Activated CD4-positive, alpha-beta T cell treated with anti-CD3 and anti-CD28 coated beads, Interleukin-2, amount 50 U/mL, for 16 hours (primary cell): Measurements from ENCODE around the gene METTL22.
A peak's percentile ranks its signal among the peaks of the same experiment; 100 is the strongest.
"Not testable (repeated sequence)": the region's sequence is repeated elsewhere in the genome, so short reads cannot be mapped to it uniquely, and the experiment has no call there.

Source experiments
- DNase-seq: peaks from one replicate; pipeline ENCODE4 v3.0.0-alpha.2; 2020

METTL22 gene

DNA sequence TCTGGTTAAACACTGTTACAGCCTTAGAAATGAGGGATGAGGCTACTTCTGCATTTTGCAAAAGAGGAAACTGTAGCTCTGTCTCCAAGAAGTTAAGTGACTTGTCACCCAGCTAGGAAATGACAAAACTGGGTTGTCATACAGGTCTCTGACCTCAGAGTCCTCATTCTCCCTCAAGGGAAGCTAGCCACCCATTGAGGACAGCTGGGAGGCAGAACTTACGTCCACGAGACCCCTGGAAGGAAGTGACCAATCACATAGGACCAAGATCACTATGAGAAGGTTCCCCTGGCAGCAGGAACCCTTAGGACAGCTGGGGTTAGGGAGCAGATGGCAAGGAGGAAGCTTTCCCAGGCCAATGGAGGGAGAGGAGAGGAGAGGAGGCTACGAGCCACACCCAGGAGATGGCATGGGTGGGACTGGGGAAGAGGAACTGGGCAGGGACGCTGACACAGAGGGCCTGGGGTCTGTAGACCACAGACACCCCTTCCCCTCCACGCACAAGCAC, 11.2 kb downstream of the METTL22 start:
- no peak for DNase-seq

DNA sequence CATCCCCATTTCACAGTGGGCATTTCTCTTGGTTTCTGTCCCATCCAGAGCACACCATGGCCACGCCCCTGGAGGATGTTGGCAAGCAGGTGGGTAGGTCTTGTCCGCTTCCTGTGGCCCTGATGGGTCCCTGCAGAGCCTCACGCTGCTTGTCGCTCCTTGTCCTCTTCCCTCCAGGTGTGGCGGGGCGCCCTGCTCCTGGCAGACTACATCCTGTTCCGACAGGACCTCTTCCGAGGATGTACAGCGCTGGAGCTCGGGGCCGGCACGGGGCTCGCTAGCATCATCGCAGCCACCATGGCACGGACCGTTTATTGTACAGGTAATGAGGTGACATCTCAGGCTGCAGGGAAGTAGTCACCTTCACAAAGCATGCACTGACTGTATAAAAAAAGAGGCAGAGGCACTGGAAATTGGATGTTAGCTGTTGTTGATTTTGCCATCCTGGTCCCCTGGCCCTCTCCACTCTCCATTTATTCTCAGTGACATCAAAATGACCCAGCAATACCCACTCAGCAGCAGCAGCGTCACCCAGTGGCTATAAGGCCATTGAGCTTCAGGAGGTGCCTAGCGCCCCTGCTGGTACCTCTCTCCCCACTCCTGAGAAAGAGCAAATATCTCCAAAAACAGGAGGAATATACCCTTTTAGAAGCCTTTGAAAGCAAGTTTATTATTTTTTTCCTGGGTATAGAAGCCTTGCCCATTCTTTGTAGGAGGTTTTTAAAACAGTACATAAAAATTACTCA, 13.7 kb downstream of the METTL22 start:
- DNase-seq = no peak

DNA sequence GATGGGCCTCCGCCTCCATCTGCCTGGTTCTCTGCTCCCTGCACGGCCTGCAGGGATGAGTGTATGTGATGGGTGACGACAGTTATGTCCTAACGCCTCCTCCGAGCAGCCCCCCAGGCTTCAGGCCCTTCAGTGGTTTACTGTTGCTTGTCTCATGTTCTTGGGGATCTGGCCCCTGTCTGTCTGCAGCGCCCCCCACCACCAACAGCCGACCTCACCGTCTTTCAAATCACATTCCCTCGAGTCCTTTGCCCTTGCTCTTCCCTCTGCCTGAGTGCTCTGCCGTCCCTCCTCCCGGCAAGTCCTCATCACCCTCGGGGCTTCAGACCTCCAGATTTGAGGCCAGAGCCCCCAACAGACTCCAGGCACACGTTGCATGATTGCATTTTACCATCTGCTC, 18.2 kb downstream of the METTL22 start:
- no peak for DNase-seq

DNA sequence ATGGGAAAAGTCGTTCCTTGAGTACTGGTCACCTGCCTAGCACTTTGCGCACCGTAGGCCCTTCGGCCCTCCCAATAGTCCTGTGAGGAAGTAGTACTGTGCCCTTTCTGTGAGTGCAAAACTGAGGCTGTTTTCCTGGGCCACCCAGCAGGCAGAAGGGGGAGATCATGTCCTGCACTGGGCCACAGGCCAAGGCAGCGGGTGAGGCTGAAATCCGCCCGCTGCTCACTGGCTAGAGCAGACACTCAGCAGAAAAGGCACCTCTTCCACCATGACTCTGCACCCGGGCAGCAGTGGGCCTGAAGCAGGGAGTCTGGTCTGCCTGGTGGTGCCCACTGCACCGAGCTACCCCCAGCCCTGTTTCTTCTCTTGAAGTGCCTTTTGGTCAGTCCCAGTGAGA, 20.2 kb downstream of the METTL22 start:
- no peak for DNase-seq

DNA sequence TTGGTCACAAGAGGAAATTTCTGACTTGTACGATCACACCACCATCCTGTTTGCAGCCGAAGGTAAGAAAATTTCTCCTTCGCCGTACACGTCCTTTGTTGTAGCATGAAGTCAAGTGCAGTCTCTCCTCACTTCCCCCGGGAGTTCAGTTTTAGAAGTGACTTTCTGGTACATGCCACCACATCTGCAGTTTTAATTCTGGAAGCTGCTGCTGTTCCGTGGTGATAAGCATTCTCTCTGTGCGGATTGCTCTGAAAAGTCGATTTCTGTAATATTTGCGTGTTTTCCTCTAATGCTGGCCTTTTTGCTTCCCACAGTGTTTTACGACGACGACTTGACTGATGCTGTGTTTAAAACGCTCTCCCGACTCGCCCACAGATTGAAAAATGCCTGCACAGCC, 20.6 kb downstream of the METTL22 start:
- no peak for DNase-seq

DNA sequence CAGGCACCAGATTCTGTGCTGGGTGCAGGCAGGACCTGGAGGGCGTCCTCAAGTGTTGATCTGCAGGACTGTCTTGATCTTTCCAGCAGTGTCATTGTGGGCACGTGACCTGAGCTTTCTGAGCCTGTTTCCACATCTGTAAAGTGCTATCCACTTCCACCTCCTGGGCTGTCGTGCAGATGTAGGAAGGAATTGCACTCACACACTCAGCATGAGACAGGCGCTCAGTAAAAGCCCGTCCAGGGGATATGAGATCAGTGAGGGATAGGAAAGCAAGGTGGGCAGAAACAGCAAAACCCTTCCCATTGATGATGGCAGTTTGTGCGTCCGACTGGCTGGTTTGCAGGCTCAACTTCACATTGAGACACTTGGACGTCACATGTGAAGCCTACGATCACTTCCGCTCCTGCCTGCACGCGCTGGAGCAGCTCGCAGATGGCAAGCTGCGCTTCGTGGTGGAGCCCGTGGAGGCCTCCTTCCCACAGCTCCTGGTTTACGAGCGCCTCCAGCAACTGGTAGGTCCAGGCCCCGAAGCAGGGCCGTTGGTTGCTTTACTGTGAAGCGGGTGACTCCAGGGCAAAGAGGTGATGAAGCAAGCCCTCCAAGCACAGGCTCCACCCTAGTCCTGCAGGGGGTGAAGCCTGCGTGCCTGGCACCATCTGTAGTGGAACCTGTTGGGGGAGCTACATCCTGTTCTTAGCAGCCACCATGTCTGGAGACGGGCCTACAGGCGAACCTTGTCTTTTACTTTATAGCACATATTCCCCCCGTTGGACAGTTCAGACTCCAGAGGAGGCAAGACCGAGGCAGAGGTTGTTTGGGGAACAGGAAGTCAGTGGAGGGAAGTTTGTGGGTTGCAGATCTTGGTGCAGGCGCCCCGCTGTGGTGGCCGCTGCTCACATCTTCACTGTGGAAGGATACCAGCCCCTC, 23.0 kb downstream of the METTL22 start:
- peak; percentile 18 for DNase-seq

DNA sequence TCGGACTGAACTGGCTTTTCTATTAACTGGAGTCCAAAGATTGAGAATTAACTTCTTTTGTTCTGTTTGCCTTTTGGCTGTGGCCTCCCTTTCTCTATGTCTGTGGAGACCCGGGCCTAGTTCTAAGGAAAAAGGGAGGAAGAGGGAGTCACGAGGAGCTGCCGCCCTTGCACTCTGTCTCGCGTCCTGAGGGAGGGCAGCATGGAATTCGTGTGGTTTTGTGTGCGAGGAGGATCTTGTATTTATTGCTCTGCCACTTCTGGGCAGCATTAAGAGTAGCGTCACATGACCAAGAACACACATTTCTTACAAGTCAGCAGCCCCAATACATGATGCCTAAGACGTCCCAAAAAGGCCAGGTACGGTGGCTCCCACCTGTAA, 23.6 kb downstream of the METTL22 start:
- DNase-seq = no peak

DNA sequence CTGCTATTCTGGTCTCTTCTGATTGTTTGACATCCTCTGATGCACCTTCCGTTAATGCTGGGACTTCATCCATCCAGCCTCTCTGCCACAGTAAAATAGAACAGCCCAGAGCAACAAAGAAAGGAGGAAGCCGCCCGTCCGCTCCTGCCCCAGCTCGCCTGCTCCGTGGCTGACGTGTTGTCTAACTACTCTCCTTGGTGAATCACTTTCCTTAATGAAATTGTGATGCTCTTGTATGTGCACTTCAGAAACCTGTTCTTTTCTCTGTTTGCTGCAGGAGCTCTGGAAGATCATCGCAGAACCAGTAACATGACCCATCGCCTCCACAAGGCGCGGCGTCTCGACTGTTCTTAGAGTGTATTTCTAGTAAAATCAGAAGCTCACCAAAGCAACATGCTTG, 24.3 kb downstream of the METTL22 start:
- DNase-seq = no peak

DNA sequence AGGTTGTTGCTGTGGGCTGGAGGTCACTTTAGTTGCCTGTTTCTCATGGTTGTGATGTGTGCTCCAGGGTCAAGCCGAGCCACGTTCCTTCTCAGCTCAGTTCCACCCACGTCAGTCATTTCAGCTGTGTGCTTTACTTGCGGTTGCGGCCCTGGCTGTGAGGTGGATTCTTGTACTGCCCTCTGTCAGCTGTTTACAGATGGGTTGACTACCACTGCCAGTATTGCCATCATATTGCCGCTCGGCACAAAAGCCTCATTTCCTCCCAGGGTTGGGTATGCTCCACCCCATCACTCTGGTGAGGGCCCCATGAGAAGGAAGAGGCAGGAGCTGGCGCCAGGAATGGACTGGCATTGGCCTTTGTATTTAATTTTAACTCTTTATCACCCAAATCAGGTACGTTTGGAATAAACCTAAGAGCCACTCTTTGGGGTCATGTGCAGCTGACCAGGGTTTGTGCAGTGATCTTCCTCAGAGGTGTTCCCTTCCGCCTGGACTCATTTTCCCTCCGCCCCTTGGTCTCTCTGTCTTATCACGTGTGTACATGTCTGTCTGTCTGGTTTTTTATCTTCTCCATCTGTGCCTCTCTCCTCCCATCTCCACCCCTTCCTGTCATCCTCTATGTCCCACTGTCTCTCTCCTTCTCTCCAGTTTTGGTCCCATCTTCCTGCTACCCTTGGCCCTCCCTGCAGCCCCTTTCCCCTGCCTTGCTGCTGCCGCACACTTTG, 25.0 kb downstream of the METTL22 start:
- DNase-seq = no peak

DNA sequence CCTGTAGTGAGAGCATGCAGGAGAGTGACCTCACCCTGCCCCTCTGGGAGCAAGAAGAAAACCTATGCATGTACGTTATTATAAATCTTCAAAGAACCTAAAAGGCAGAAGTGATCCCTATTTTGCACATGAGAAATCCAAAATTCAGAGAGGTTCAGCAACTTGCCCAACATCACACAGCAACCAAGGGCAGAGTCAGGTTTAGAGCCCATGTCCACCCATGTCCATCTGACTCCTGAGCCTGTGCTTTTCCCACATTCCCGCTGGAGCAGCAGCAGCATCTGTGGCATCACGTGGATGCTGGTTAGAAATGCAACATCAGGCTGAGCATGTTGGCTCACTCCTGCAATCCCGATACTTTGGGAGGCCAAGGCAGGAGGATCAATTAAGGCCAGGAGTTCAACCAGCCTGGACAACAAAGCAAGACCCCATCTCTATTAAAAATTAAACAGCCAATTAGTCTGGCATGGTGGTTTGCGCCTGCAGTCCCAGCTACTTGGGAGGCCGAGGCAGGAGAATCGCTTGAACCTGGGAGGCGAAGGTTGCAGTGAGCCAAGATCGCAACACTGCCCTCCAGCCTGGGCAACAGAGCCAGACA, 26.3 kb downstream of the METTL22 start:
- no peak for DNase-seq

DNA sequence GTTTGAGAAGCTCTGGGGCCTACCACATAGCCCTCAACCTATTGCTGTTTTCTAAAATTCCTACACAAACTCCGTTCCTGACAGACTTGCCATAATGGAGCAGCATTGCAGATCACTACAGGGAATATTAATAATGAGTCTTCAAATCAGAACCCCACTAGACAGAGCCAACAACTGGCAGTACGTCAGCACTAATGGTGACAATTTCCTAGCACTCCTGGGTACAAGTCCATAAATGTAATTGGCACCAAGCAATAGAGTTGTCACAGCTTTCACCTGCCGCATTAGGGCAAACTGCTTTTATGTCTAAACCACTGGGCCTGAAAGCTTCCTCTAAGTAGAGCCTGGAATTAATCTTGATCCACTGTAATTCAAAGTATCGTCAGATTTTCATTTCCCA, 27.4 kb downstream of the METTL22 start:
- no peak for DNase-seq

DNA sequence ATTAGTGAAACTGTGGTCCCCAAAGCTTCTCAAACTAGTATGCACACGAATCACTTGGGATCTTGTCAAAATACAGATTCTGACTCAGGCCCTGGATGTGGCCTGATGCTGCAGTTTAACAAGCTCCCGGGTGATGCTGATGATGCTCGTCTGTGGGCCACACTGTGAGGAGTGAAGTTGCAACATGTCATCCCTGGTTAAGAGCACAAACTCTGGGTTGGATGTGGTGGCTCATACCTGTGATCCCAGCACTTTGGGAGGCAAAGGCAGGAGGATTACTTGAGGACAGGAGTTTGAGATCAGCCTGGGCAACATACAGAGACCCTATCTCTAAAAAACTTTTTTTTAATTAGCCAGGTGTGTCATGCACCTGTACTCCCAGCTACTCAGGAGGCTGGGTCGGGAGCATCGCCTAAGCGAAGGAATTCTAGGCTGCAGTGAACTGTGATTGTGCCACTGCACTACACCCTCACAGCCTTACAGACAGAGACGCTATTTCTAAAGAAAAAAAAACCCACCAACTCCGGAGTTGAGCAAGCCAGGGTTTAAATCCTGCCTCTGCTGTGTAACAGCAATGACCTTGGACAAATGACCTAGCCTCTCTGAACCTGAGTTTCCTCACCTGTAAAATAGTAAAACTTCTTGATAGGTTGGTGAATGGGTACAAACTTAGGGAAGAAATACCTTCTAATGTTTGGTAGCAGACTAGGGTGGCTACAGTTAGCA, 28.5 kb downstream of the METTL22 start:
- no peak for DNase-seq

DNA sequence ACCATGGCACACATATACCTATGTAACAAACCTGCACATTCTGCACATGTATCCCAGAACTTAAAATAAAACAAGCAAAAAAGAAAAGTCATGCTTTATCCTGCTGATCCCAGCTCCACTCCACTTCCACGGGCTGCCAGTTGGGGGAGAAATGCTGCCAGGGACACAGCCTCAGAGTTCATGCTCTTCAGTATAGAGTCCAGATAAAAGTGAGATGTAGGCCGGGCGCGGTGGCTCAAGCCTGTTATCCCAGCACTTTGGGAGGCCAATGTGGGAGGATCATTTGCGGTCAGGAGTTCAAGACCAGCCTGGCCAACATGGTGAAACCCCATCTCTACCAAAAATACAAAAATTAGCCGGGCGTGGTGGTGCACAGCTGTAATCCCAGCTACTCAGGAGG, 30.5 kb downstream of the METTL22 start:
- DNase-seq = not testable (repeated sequence)

DNA sequence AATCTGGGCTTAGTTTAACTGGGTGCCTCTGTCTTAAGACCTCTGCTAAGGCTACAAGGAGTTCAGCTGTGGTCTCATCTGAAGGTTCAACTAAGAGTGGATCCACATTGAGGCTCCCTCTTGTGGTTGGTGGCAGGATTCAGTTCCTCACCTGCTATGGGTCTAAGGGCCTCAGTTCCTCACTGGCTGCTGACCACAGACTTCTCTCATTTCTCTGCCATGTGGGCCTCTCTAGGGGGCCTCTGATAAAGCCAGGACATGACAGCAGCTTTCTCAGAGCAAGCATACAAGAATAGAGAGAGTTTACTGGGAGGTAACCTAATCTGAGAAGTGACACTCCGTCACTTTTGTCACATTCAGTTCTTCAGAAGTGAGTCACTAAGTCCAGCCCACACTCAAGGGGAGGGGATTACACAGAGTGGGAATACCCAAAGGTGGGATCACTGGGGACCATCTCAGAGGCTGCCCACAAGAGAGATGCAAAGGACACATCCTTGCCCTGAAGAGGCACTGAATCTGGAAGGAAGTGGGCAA, 33.8 kb downstream of the METTL22 start:
- peak; percentile 46 for DNase-seq

DNA sequence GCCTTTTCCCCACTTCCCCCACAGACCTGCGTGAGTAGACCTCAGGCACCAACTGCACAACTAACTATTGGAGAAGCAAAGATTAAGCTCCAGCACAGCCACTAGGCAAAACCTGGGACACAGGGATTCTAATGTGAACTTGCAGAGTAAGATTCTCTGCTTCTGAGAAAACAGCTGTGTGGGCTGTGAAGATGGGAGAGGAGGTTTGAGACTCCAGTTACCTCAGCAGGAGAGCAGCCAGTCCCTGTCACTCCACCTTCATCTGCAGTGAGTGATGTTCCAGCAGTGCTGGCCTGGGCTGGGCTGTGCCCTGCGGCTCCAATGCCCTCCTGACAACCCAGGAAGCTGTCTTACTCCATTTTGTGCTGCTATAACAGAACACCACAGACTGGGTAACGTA, 34.9 kb downstream of the METTL22 start:
- no peak for DNase-seq

DNA sequence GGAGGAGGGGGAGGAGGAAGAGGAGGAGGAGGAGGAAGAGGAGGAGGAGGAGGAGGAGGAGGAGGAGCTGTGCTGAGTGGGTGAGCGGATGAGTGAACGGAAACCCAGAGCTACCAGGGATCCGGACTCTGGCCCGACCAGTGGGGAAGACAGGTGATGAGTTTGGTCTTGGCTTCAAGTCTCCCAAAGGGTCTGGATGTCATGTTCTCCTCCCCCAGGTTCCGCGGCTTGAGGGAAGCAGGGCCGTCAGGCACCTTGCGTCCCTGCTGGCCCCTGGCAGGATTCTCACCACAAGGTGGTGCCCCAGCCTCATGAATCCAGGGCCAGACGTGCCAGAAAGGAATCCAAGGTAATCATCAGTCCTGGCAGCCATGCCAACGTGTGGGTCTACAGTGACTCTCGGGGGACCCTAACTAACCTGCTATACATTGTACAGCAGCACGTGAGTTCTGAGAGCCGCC, 39.4 kb downstream of the METTL22 start:
- peak; percentile 43 for DNase-seq

DNA sequence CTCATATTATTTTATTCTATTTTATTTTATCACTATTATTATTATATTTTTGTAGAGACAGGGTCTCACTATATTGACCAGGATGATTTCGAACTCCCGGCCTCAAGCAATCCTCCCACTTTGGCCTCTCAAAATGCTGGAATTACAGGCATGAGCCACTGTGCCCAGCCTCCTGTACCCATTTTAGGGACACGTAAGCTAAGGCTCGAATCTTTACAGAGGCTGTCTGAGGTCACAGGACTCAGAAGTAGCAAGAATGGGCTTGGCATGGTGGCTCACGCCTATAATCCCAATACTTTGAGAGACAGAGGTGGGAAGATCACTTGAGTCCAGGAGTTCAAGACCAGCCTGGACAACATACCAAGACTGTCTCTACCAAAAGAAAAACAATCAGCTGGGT, 40.2 kb downstream of the METTL22 start:
- no peak for DNase-seq

DNA sequence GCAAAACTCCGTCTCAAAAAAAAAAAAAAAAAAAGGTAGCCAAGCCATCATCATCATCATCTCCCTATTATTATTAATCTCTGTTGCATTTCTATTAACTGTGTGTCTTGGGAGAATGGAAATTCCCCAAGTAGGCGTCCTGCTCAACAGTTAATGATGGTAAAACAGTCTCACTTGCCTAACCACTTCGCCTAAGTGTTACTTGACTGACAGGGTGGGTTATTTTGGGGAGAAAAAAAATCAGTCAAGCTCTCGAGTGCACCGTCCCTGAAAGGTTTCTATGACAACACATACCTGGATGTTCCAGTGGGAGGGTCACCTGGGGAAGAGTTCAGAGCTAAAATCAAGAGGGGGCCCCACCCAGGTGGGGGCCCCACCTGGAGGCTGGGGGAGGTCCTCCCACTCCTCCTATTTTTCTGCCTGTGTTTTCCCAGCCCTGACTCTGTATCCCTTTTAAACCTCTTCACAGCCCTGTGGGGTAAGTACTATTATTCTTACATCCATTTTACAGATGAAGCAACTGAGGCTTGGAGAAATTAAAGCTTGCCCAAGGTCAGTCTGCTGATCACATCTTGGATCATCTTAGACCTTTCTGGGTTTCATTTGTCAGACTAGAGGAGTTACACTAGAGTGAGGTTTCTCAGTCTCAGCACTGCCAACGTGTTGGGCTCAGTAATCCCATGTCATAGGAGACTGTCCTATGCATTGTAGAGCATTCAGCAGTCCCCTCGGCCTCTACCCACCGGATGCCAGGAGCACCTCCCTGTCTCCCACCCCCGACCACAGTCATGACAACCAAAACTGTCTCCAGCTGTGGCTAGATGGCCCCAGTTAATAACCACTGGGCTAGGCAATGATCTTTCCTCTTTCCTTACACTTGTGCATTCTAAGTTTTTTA, 41.9 kb downstream of the METTL22 start:
- no peak for DNase-seq

DNA sequence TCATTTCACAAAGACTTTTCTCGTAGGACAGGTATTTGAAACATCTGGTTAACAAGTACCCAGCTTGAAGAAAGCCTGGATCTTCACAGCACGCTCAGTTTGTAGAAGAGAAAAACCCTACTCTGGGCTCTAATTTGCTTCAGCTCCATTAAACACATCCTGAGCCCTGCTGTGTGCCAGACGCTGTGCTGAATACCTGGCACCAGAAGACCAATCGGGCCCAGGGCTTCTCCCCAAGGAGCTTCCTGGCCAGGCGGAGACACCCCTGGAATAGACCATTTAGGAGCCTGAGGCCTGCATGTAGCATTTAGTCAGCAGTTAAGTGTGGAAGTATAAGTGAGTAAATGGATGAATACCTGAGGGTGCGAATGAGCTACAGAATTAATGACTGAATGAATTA, 44.0 kb downstream of the METTL22 start:
- no peak for DNase-seq

DNA sequence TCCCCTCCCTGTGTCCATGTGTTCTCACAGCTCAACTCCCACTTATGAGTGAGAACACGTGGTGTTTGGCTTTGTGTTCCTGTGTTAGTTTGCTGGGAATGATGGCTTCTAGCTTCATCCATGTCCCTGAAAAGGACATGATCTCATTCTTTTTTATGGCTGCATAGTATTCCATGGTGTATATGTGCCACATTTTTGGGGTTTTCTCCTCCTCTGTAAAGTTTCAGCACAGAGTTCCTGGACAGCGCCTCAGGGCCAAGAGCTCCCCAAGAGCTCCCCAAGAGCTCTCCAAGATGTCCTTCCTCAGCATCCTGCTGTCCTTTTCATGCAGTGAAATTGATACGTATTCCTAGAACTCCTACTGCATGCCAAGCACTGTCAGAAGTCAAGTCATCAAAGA, 46.0 kb downstream of the METTL22 start:
- no peak for DNase-seq

DNA sequence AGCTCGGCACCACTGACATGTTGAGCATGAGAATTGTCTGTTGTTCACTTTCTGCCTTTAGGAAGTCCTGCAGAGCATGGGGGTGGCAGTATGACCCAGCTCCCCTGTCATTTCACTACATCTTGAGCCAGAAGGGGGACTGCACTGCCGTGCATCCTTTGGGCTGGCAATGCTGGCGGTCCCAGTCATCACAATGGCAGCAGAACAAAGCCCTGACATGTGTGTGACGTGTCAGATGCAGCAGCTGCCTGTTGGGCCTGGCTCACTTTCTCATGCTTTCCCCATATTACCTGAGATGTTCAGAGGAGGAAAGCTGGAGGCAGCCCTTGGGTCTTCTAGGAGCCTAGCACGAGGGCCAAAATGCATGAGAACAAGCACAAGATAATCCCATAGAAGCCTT, 46.6 kb downstream of the METTL22 start:
- no peak for DNase-seq
